Measurements from ENCODE around the gene KCP. TPM values are rescaled to one million over a fixed set of nuclear protein-coding genes. Genes with fewer than 3 reads are reported as not detected.

Gene KCP
- total and polyA plus RNA-seq, 2 donors (not counting 1 experiment from before 2014, with no cell fraction given) = 2.3 to 3.8 TPM

GRCh38 chr7:128931190-128931798 lies 20.8 kb upstream of the KCP start:
- no peaks in the 10 kb centered on the region for H3K9me3 Mint-ChIP-seq (ENCODE audit: insufficient read depth)
- no peak for TF ChIP-seq EZH2 (IDR thresholded peaks at IDR 0.05; ENCODE audit: borderline replicate concordance, insufficient read depth, low read depth, low read length, poor library complexity, severe bottlenecking)
- TF ChIP-seq CTCF (IDR thresholded peaks at IDR 0.05) = no peak
- CTCF ChIA-PET = no interaction called here
- ATAC-seq (ENCODE audit: low read depth) = no peak
- H3K9me3 ChIP-seq (ENCODE audit: control extremely low read depth in 1 of 3, control insufficient read depth in 2 of 3, insufficient read depth in 1 of 3, low read length in 2 of 3) = no peaks in the 10 kb centered on the region
- H3K79me2 ChIP-seq (ENCODE audit: control insufficient read depth, insufficient read depth, low read length) = peaks cover 14% of the 10 kb centered on the region
- H3K27ac Mint-ChIP-seq = no peak overlapping the region
- no peaks in the 10 kb centered on the region for H3K27me3 Mint-ChIP-seq
- WGBS (ENCODE audit: insufficient coverage) = 95% methylated on average over 17 of the region's 18 CpGs
- POLR2A ChIA-PET = interaction anchor here (0.7 kb wide), 1 partner anchor 9 kb away, joined by 3 read pairs; no protein-coding TSS in a partner anchor
- H2AFZ ChIP-seq (ENCODE audit: insufficient read depth, low read depth, low read length, poor library complexity, severe bottlenecking) = no peak overlapping the region
- H3K4me2 ChIP-seq (replicated peaks; ENCODE audit: low read depth, low read length, poor library complexity, severe bottlenecking) = no peak overlapping the region
- DNase-seq = no peak
- intact Hi-C loops (cut with micrococcal nuclease) = no loop called here
- no peaks in the 10 kb centered on the region for H4K20me1 ChIP-seq (ENCODE audit: control insufficient read depth, insufficient read depth, low read length, poor library complexity, severe bottlenecking)
- H3K4me1 ChIP-seq (ENCODE audit: control insufficient read depth in 2 of 2, insufficient read depth in 2 of 2, low read length in 2 of 2) = peaks cover 32 to 34% of the 10 kb centered on the region in 2 donors
- no peak overlapping the region for H3K27ac ChIP-seq (ENCODE audit: low read length in 2 of 2)
- no peak overlapping the region for H3K4me3 ChIP-seq (ENCODE audit: control extremely low read depth in 1 of 5, extremely low read depth in 1 of 5, insufficient read depth in 1 of 5, low read depth in 2 of 5, low read length in 4 of 5)
- H3K4me3 Mint-ChIP-seq = no peak overlapping the region
- no peaks in the 10 kb centered on the region for H3K27me3 ChIP-seq (replicated peaks in 1 of 4; ENCODE audit: control extremely low read depth in 1 of 4, control insufficient read depth in 3 of 4, insufficient read depth in 4 of 4, low read length in 3 of 4)
- H3K4me1 Mint-ChIP-seq = peaks cover 32% of the 10 kb centered on the region
- H3K36me3 ChIP-seq (replicated peaks in 1 of 2; ENCODE audit: control extremely low read depth in 1 of 2, control insufficient read depth in 1 of 2, extremely low read depth in 1 of 2, insufficient read depth in 2 of 2, low read length in 1 of 2) = no peaks in the 10 kb centered on the region
- no peak overlapping the region for H3K9ac ChIP-seq (ENCODE audit: low read length)

- no peaks in the 10 kb centered on the region for H3K27me3 ChIP-seq (replicated peaks in 1 of 4; ENCODE audit: control extremely low read depth in 1 of 4, control insufficient read depth in 3 of 4, insufficient read depth in 4 of 4, low read length in 3 of 4)
- CTCF ChIA-PET = no interaction called here
Observed at GRCh38 chr7:128928882-128929788, 18.6 kb upstream of the KCP start.

More at GRCh38 chr7:128928882-128929788, 18.6 kb upstream of the KCP start:
- H3K9me3 ChIP-seq (ENCODE audit: control extremely low read depth in 1 of 3, control insufficient read depth in 2 of 3, insufficient read depth in 1 of 3, low read length in 2 of 3) = no peaks in the 10 kb centered on the region
- H3K4me1 ChIP-seq (ENCODE audit: control insufficient read depth in 2 of 2, insufficient read depth in 2 of 2, low read length in 2 of 2) = peaks cover 17 to 19% of the 10 kb centered on the region in 2 donors
- POLR2A ChIA-PET = no interaction called here
- H3K4me2 ChIP-seq (replicated peaks; ENCODE audit: low read depth, low read length, poor library complexity, severe bottlenecking) = no peak overlapping the region
- H4K20me1 ChIP-seq (ENCODE audit: control insufficient read depth, insufficient read depth, low read length, poor library complexity, severe bottlenecking) = no peaks in the 10 kb centered on the region
- DNase-seq = no peak
- Mint-ChIP-seq H3K27ac (no peak overlapping the region), H3K27me3 (no peaks in the 10 kb centered on the region), H3K4me3 (no peak overlapping the region), H3K9me3 (ENCODE audit: insufficient read depth) (no peaks in the 10 kb centered on the region), H3K4me1 (peaks cover 18% of the 10 kb centered on the region)
- peaks cover 14% of the 10 kb centered on the region for H3K79me2 ChIP-seq (ENCODE audit: control insufficient read depth, insufficient read depth, low read length)
- H3K27ac ChIP-seq (ENCODE audit: low read length in 2 of 2) = no peak overlapping the region
- no peak overlapping the region for H3K4me3 ChIP-seq (ENCODE audit: control extremely low read depth in 1 of 5, extremely low read depth in 1 of 5, insufficient read depth in 1 of 5, low read depth in 2 of 5, low read length in 4 of 5)
- no peaks in the 10 kb centered on the region for H3K36me3 ChIP-seq (replicated peaks in 1 of 2; ENCODE audit: control extremely low read depth in 1 of 2, control insufficient read depth in 1 of 2, extremely low read depth in 1 of 2, insufficient read depth in 2 of 2, low read length in 1 of 2)
- TF ChIP-seq CTCF (IDR thresholded peaks at IDR 0.05) (no peak), EZH2 (IDR thresholded peaks at IDR 0.05; ENCODE audit: borderline replicate concordance, insufficient read depth, low read depth, low read length, poor library complexity, severe bottlenecking) (no peak)
- WGBS (ENCODE audit: insufficient coverage) = 85% methylated on average over 8 of the region's 14 CpGs
- no peak overlapping the region for H2AFZ ChIP-seq (ENCODE audit: insufficient read depth, low read depth, low read length, poor library complexity, severe bottlenecking)
- no peak for ATAC-seq (ENCODE audit: low read depth)
- H3K9ac ChIP-seq (ENCODE audit: low read length) = no peak overlapping the region
- intact Hi-C loops (cut with micrococcal nuclease) = no loop called here
